GF-D8 (cell line): ENCODE data around the gene CHI3L1.

Source experiments
- DNase-seq: peaks from one replicate; lab custom pipeline; 2025; lab: John Stamatoyannopoulos, UW

Gene CHI3L1

GRCh38 chr1:203206129-203206687 lies 19.7 kb upstream of the CHI3L1 start:
- DNase-seq: no peak

GRCh38 chr1:203204756-203205155 lies 18.3 kb upstream of the CHI3L1 start:
- DNase-seq: no peak

GRCh38 chr1:203202431-203203245 lies 16.1 kb upstream of the CHI3L1 start:
- no peak for DNase-seq

- DNase-seq: no peak
Observed at GRCh38 chr1:203201516-203202205, 15.2 kb upstream of the CHI3L1 start.

- no peak for DNase-seq
Observed at GRCh38 chr1:203200916-203201315, 14.4 kb upstream of the CHI3L1 start.

GRCh38 chr1:203199816-203200571 lies 13.5 kb upstream of the CHI3L1 start:
- peak; percentile 20 for DNase-seq

GRCh38 chr1:203199481-203199815 lies 12.9 kb upstream of the CHI3L1 start:
- DNase-seq: no peak

GRCh38 chr1:203199002-203199401 lies 12.5 kb upstream of the CHI3L1 start:
- no peak for DNase-seq

- DNase-seq: no peak
Observed at GRCh38 chr1:203197625-203198024, 11.1 kb upstream of the CHI3L1 start.

- DNase-seq: no peak
Observed at GRCh38 chr1:203196371-203196770, 9.9 kb upstream of the CHI3L1 start.

GRCh38 chr1:203190949-203191348 lies 4.4 kb upstream of the CHI3L1 start:
- no peak for DNase-seq

GRCh38 chr1:203189951-203190352 lies 3.4 kb upstream of the CHI3L1 start:
- no peak for DNase-seq

- no peak for DNase-seq
Observed at GRCh38 chr1:203188686-203189232, 2.3 kb upstream of the CHI3L1 start.

- DNase-seq: no peak
Observed at GRCh38 chr1:203187689-203188264, 1.3 kb upstream of the CHI3L1 start.

GRCh38 chr1:203187304-203187685 lies 791 bp upstream of the CHI3L1 start:
- no peak for DNase-seq

GRCh38 chr1:203186091-203186445 lies 436 bp downstream of the CHI3L1 start:
- no peak for DNase-seq

- DNase-seq: no peak
Observed at GRCh38 chr1:203185585-203185984, 919 bp downstream of the CHI3L1 start.

GRCh38 chr1:203185061-203185461 lies 1.4 kb downstream of the CHI3L1 start:
- DNase-seq: no peak

- no peak for DNase-seq
Observed at GRCh38 chr1:203184467-203184866, 2.0 kb downstream of the CHI3L1 start.

- DNase-seq: no peak
Observed at GRCh38 chr1:203183828-203184227, 2.7 kb downstream of the CHI3L1 start.

- no peak for DNase-seq
Observed at GRCh38 chr1:203182387-203182953, 4.0 kb downstream of the CHI3L1 start.
